ENCODE data around the gene SRRM4. TPM values are rescaled to one million over a fixed set of nuclear protein-coding genes. Genes with fewer than 3 reads are reported as not detected.
"Not testable (repeated sequence)": the region's sequence is repeated elsewhere in the genome, so short reads cannot be mapped to it uniquely, and the experiment has no call there.

Gene SRRM4
- total RNA-seq, 1 donor from 2014 or later = not detected

GRCh38 chr12:119068129-119068856 is 87.0 kb downstream of the SRRM4 start:
- DNase-seq (ENCODE audit: low spot score) (no peak), ATAC-seq (no peak)

- no peak for ATAC-seq
- no peak for DNase-seq (ENCODE audit: low spot score)
Measured at GRCh38 chr12:119069147-119069642, 87.9 kb downstream of the SRRM4 start.

- no peak for ATAC-seq
- no peak for DNase-seq (ENCODE audit: low spot score)
Measured at GRCh38 chr12:119071176-119071575, 89.8 kb downstream of the SRRM4 start.

GRCh38 chr12:119071638-119072231 is 90.4 kb downstream of the SRRM4 start:
- no peak for ATAC-seq

GRCh38 chr12:119072440-119072839 is 91.1 kb downstream of the SRRM4 start:
- ATAC-seq (no peak), DNase-seq (ENCODE audit: low spot score) (no peak)

More at GRCh38 chr12:119071638-119072231, 90.4 kb downstream of the SRRM4 start:
- DNase-seq (ENCODE audit: low spot score) = no peak

GRCh38 chr12:119075222-119075787 is 94.0 kb downstream of the SRRM4 start:
- no peak for ATAC-seq
- DNase-seq (ENCODE audit: low spot score) = no peak

- DNase-seq (ENCODE audit: low spot score) (no peak), ATAC-seq (no peak)
Measured at GRCh38 chr12:119075918-119076317, 94.6 kb downstream of the SRRM4 start.

- ATAC-seq = no peak
Measured at GRCh38 chr12:119079530-119079929, 98.2 kb downstream of the SRRM4 start.

GRCh38 chr12:119082016-119082415 is 100.7 kb downstream of the SRRM4 start:
- ATAC-seq (no peak), DNase-seq (ENCODE audit: low spot score) (no peak)

More at GRCh38 chr12:119079530-119079929, 98.2 kb downstream of the SRRM4 start:
- no peak for DNase-seq (ENCODE audit: low spot score)

- DNase-seq (ENCODE audit: low spot score) = no peak
- ATAC-seq = no peak
Measured at GRCh38 chr12:119082496-119082895, 101.2 kb downstream of the SRRM4 start.

GRCh38 chr12:119088685-119089379 is 107.5 kb downstream of the SRRM4 start:
- no peak for ATAC-seq
- DNase-seq (ENCODE audit: low spot score) = no peak

- no peak for DNase-seq (ENCODE audit: low spot score)
- ATAC-seq = no peak
Measured at GRCh38 chr12:119089380-119090013, 108.2 kb downstream of the SRRM4 start.

GRCh38 chr12:119090276-119090675 is 108.9 kb downstream of the SRRM4 start:
- ATAC-seq (no peak), DNase-seq (ENCODE audit: low spot score) (no peak)

GRCh38 chr12:119090865-119091264 is 109.5 kb downstream of the SRRM4 start:
- no peak for DNase-seq (ENCODE audit: low spot score)
- ATAC-seq = no peak

GRCh38 chr12:119096429-119097202 is 115.3 kb downstream of the SRRM4 start:
- no peak for ATAC-seq
- no peak for DNase-seq (ENCODE audit: low spot score)

GRCh38 chr12:119100933-119101332 is 119.6 kb downstream of the SRRM4 start:
- DNase-seq (ENCODE audit: low spot score) = no peak
- no peak for ATAC-seq

- no peak for DNase-seq (ENCODE audit: low spot score)
- ATAC-seq = no peak
Measured at GRCh38 chr12:119102274-119102673, 120.9 kb downstream of the SRRM4 start.

GRCh38 chr12:119102714-119103113 is 121.4 kb downstream of the SRRM4 start:
- DNase-seq (ENCODE audit: low spot score) (no peak), ATAC-seq (no peak)

GRCh38 chr12:119104969-119105368 is 123.6 kb downstream of the SRRM4 start:
- ATAC-seq; DNase-seq (ENCODE audit: low spot score): not testable (repeated sequence)

- DNase-seq (ENCODE audit: low spot score) (no peak), ATAC-seq (no peak)
Measured at GRCh38 chr12:119113496-119113986, 132.2 kb downstream of the SRRM4 start.
